DND-41 (cell line): Measurements from ENCODE around the gene GUCA2B.

Experiments used
- ATAC-seq: fragments of 200-7000 bp; cut with Tn5 transposase; 3 replicates; pipeline ENCODE4 v1.9.1; 2021; ENCODE audit warnings: low read depth; ENCODE audit not compliant: insufficient read depth
- DNase-seq: peaks from one replicate; pipeline ENCODE4 v3.0.0-alpha.2; 2020
- H2AFZ ChIP-seq: 2 replicates; pipeline ENCODE4 v1.6.0; 2012; ENCODE audit warnings: low read depth, low read length
- H3K27ac ChIP-seq: 2 replicates; pipeline ENCODE4 v1.5.1; 2012; ENCODE audit warnings: low read length, inconsistent platforms
- H3K27me3 ChIP-seq: fragments of 200-600 bp; sonication (generic); 2 replicates; pipeline ENCODE4 v1.6.0; 2012; ENCODE audit warnings: low read length, mild to moderate bottlenecking, inconsistent platforms; ENCODE audit not compliant: insufficient read depth, poor library complexity
- H3K36me3 ChIP-seq: 2 replicates; pipeline ENCODE4 v1.5.1; 2012; ENCODE audit warnings: low read length, inconsistent platforms; ENCODE audit not compliant: insufficient read depth
- H3K4me1 ChIP-seq: 2 replicates; pipeline ENCODE4 v1.5.1; 2012; ENCODE audit warnings: mild to moderate bottlenecking, low read length; ENCODE audit not compliant: insufficient read depth
- H3K4me2 ChIP-seq: 2 replicates; pipeline ENCODE4 v1.6.0; 2012; ENCODE audit warnings: mild to moderate bottlenecking, moderate library complexity, low read length, inconsistent platforms; ENCODE audit not compliant: insufficient read depth
- H3K4me3 ChIP-seq, 2 experiments: fragments of 200-600 bp in 1 of 2; shearing (Covaris generic) in 1 of 2; 2 replicates each; pipeline ENCODE4 v1.5.1; 2012 to 2016; ENCODE audit warnings: inconsistent platforms in 2 of 2, low read length in 2 of 2, mild to moderate bottlenecking in 2 of 2, low read depth in 1 of 2, moderate library complexity in 1 of 2
- H3K79me2 ChIP-seq: 2 replicates; pipeline ENCODE4 v1.6.0; 2012; ENCODE audit warnings: low read length, inconsistent platforms; ENCODE audit not compliant: insufficient read depth
- H3K9ac ChIP-seq: 2 replicates; pipeline ENCODE4 v1.6.0; 2012; ENCODE audit warnings: low read depth, mild to moderate bottlenecking, inconsistent platforms, low read length, moderate library complexity
- H3K9me3 ChIP-seq: 2 replicates; pipeline ENCODE4 v1.5.1; 2012; ENCODE audit warnings: low read length, moderate library complexity, mild to moderate bottlenecking, inconsistent platforms; ENCODE audit not compliant: insufficient read depth, severe bottlenecking
- H4K20me1 ChIP-seq: 2 replicates; pipeline ENCODE4 v1.6.0; 2012; ENCODE audit warnings: low read length; ENCODE audit not compliant: insufficient read depth
- EZH2 ChIP-seq: IDR thresholded peaks from 3 replicates; pipeline ENCODE4 v1.6.1; 2012; ENCODE audit warnings: borderline replicate concordance, low read depth, mild to moderate bottlenecking, moderate library complexity, low read length, inconsistent platforms; ENCODE audit not compliant: severe bottlenecking
- TF ChIP-seq, protein P1 (sequence below): IDR thresholded peaks from 2 replicates; pipeline ENCODE4 v1.5.1; 2012; ENCODE audit warnings: borderline replicate concordance, low read length, moderate library complexity, mild to moderate bottlenecking; ENCODE audit not compliant: poor library complexity, severe bottlenecking; ENCODE audit errors: extremely low read depth

Gene GUCA2B

GRCh38 chr1:42163536-42164503 is 10.6 kb downstream of the GUCA2B start:
- Histone ChIP-seq H3K79me2 (no peaks in the 10 kb centered on the region), H3K27me3 (no peaks in the 10 kb centered on the region), H3K27ac (no peak overlapping the region), H3K4me2 (no peak overlapping the region), H3K4me3 (no peak overlapping the region), H3K4me1 (no peaks in the 10 kb centered on the region), H3K36me3 (no peaks in the 10 kb centered on the region), H3K9ac (no peak overlapping the region), H4K20me1 (no peaks in the 10 kb centered on the region; the same call in 1 of the 2 replicates), H3K9me3 (peaks cover 10% of the 10 kb centered on the region), H2AFZ (no peak overlapping the region)
- no peak for ATAC-seq
- no peak for DNase-seq
- TF ChIP-seq, protein P1, sequence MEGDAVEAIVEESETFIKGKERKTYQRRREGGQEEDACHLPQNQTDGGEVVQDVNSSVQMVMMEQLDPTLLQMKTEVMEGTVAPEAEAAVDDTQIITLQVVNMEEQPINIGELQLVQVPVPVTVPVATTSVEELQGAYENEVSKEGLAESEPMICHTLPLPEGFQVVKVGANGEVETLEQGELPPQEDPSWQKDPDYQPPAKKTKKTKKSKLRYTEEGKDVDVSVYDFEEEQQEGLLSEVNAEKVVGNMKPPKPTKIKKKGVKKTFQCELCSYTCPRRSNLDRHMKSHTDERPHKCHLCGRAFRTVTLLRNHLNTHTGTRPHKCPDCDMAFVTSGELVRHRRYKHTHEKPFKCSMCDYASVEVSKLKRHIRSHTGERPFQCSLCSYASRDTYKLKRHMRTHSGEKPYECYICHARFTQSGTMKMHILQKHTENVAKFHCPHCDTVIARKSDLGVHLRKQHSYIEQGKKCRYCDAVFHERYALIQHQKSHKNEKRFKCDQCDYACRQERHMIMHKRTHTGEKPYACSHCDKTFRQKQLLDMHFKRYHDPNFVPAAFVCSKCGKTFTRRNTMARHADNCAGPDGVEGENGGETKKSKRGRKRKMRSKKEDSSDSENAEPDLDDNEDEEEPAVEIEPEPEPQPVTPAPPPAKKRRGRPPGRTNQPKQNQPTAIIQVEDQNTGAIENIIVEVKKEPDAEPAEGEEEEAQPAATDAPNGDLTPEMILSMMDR: no peak
- no peak for TF ChIP-seq EZH2

DNA sequence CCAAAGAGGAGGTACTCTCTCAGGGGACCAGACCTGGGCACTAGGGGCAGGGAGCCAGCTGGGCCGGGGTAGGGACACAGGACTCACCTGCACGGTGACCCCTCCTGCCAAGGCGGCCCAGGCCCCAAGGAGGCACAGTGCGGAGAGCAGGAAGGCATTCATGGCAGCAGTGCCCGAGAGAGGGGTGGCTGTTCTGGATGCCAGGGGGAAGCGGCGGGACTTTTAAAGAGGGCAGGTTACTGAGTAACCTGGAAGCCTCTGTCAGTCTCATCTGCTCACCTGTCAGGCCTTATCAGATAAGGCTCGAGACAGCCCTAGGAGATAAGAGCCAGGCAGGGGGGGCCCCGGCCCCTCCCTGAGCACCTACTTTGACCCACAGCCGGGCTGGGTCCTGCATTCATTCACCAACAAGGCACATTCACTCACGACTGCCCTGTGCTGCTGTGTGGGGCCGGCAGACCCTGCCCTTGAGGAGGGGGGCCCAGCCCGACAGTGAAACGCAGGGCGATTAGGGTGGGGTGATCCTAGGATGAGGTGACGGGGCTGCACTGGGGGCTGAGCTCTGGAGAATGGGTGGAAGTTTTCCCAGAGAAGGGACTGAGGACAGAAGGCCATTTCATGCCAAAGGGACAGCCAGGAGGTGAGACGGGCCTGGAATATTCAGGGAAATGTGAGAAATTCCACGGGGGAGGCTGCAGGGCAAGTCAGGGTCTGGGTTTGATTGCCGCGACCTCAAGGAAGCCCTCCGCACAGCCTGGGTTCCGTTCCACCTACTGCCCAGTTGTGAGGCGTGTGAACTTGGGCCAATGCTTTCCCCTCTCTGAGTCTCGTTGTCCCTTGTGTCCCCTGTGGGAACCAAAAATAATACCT is 11.6 kb downstream of the GUCA2B start, which contains the start of gene GUCA2A:
Gene GUCA2A (minus strand): TSS at position 195 of the 870 bp plus-strand sequence. CDS start 33 bp downstream, at position 162.
- Histone ChIP-seq H3K27ac (no peak within 1 kb of the TSS), H2AFZ (no peak within 1 kb of the TSS), H4K20me1 (no peaks in the 10 kb centered on the region; the same call in 1 of the 2 replicates), H3K9ac (no peak within 1 kb of the TSS), H3K4me2 (no peak within 1 kb of the TSS), H3K4me3 (no peak within 1 kb of the TSS), H3K9me3 (peaks cover 10% of the 10 kb centered on the region), H3K36me3 (no peaks in the 10 kb centered on the region), H3K27me3 (no peaks in the 10 kb centered on the region), H3K79me2 (no peaks in the 10 kb centered on the region), H3K4me1 (no peaks in the 10 kb centered on the region)
- no peak for ATAC-seq
- no peak for DNase-seq
- no peak for TF ChIP-seq EZH2
- TF ChIP-seq, protein P1: no peak

DNA sequence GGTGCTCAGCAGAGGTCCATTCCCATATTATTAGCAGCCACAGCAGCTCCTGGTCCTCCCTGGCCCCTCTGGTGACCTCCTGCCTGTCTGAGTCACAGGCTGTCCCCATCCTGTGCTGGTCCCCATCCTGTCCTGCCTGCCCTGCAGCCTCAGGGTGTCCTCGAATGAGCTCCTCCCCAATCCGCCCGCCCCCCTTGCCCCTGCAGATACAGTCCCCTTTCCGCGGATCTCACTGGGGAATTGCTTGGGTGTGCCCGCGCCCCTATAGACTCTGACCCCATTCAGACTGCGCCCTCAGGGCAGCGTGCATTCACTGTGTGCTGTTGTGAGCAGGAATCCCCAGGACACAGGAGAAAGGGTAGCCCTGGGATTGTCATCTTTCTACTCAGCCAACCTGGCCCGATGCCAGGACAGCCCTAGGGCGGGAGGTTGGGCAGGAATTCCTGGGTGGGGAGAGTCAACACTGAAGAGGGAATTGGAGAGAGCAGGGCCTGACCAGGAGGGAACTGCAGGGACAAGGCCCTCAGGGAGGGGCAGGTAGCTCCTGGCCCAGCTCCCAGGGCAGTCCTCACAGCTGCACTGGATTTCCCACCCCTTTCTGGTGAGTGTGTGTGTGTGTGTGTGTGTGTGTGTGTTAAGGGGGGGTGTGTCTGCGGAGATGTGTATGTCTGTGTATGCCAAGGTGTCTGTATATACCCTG is 12.5 kb downstream of the GUCA2B start:
- ATAC-seq: no peak
- H3K4me2 ChIP-seq: no peak overlapping the region
- no peaks in the 10 kb centered on the region for H3K79me2 ChIP-seq
- H3K36me3 ChIP-seq: no peaks in the 10 kb centered on the region
- no peak for DNase-seq
- peaks cover 7% of the 10 kb centered on the region for H3K9me3 ChIP-seq
- TF ChIP-seq, protein P1: no peak
- no peak for TF ChIP-seq EZH2
- no peaks in the 10 kb centered on the region for H3K4me1 ChIP-seq
- H3K4me3 ChIP-seq: no peak overlapping the region
- H4K20me1 ChIP-seq: no peaks in the 10 kb centered on the region; the same call in 1 of the 2 replicates
- no peak overlapping the region for H3K27ac ChIP-seq
- H3K9ac ChIP-seq: no peak overlapping the region
- no peak overlapping the region for H2AFZ ChIP-seq
- H3K27me3 ChIP-seq: no peaks in the 10 kb centered on the region
